Kidney epithelial cell (primary cell): ENCODE data around the gene UFD1. TPM values are rescaled to one million over a fixed set of nuclear protein-coding genes. Genes with fewer than 3 reads are reported as not detected.

ENCODE experiments used
- DNase-seq: peaks from one replicate; pipeline ENCODE4 v3.0.0-alpha.2; 2010; ENCODE audit warnings: low read depth
- H3K27me3 ChIP-seq: 2 replicates; pipeline ENCODE4 v1.6.0; 2011; ENCODE audit warnings: low read length; ENCODE audit not compliant: control insufficient read depth, insufficient read depth
- H3K36me3 ChIP-seq: 2 replicates; pipeline ENCODE4 v1.5.1; 2011; ENCODE audit warnings: low read length; ENCODE audit not compliant: control insufficient read depth, insufficient read depth
- H3K4me3 ChIP-seq: 2 replicates; pipeline ENCODE4 v1.5.1; 2011; ENCODE audit warnings: low read depth, mild to moderate bottlenecking, control low read depth, low read length
- total RNA-seq: library from RNA; depleted of rRNA; stranded (reverse); fragments of >200 nt; gene quantifications from 2 replicates; pipeline ENCODE4 v1.2.3, GENCODE V29; 2015
- TF ChIP-seq, protein P1 (sequence below): IDR thresholded peaks from 2 replicates; pipeline ENCODE4 v1.5.1; 2011; ENCODE audit warnings: mild to moderate bottlenecking, moderate library complexity, low read length, control low read depth, inconsistent platforms; ENCODE audit not compliant: insufficient read depth, poor library complexity, severe bottlenecking

UFD1 gene
- total RNA-seq, 1 donor from 2014 or later = 48.9 TPM

DNA sequence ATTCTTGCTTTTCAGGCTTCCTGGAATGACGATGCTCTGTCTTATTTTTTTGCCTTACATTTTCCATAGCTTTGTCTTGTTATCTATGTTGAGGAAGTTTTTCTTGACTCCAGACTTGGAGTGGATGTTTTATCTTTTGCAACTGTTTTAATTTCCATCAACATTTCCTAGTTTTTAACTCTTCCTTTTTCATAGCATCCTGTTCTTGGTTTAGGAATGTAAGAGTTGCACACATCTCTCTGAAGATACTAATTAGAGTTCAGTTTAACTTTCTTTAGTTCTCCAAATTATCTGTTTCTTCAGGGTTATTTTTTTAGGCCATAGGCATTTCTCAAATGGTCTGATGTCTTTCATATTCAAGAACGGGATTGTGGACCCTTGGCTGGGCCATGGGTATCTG is 34.8 kb upstream of the UFD1 start:
- no peaks in the 10 kb centered on the region for H3K36me3 ChIP-seq
- TF ChIP-seq, protein P1, sequence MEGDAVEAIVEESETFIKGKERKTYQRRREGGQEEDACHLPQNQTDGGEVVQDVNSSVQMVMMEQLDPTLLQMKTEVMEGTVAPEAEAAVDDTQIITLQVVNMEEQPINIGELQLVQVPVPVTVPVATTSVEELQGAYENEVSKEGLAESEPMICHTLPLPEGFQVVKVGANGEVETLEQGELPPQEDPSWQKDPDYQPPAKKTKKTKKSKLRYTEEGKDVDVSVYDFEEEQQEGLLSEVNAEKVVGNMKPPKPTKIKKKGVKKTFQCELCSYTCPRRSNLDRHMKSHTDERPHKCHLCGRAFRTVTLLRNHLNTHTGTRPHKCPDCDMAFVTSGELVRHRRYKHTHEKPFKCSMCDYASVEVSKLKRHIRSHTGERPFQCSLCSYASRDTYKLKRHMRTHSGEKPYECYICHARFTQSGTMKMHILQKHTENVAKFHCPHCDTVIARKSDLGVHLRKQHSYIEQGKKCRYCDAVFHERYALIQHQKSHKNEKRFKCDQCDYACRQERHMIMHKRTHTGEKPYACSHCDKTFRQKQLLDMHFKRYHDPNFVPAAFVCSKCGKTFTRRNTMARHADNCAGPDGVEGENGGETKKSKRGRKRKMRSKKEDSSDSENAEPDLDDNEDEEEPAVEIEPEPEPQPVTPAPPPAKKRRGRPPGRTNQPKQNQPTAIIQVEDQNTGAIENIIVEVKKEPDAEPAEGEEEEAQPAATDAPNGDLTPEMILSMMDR = no peak
- DNase-seq = no peak
- H3K4me3 ChIP-seq = no peak overlapping the region
- H3K27me3 ChIP-seq = no peaks in the 10 kb centered on the region

DNA sequence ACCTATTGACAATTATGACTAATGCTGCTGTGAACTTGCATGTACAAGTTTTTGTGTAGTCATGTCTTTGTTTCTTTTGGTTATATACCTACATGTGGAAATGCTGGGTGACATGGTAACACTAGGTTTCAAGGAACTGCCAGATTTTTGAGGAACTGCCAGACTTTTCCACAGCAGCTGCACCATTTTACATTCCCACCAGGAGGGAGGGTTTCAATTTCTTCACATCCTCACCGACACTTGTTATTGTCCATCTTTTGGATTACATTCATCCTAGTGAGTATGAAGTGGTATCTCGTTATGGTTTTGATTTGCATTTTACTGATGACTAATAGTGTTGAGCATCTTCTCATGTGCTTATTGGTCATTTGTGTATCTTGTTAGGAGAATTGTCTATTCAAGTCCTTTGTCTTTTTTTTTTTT is 31.9 kb upstream of the UFD1 start:
- Histone ChIP-seq H3K27me3 (no peaks in the 10 kb centered on the region), H3K36me3 (no peaks in the 10 kb centered on the region), H3K4me3 (no peak overlapping the region)
- TF ChIP-seq, protein P1 = no peak
- no peak for DNase-seq

DNA sequence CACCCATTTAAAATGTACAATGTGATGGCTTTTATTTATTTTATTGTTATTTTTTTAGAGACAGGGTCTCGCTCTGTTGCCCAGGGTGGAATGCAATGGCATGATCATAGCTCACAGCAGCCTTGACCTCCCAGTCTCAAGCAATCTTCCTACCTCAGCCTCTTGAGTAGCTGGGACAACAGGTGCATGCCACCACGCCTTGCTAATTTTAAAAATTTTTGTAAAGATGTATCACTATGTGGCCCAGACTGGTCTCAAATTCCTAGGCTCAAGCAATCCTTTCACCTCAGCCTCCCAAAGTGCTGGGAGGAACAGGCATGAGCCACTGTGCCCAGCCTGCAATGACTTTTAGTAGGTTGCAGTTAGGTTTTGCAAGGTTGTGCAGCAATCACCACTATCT is 30.9 kb upstream of the UFD1 start:
- no peaks in the 10 kb centered on the region for H3K27me3 ChIP-seq
- H3K4me3 ChIP-seq = no peak overlapping the region
- no peak for DNase-seq
- H3K36me3 ChIP-seq = no peaks in the 10 kb centered on the region
- TF ChIP-seq, protein P1 = no peak

DNA sequence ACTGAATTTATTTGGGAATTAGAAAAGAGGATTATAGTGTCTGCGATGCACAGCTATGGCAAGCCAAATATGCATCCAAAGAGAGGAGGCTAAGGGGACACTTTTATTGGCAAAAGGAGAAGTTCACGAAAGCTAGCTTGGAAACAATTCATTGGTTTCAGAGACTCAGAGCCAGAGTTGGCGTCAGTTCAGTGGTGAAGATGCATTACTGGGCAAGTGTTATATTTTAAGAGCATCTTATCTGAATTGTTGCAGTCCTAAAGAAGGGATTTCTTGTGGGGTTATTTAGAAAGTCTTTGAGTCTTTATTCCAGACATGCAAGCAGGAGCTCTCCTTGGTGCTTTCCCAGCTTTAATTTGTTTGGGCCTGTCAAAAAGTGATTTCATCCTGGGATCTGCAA is 30.2 kb upstream of the UFD1 start:
- H3K27me3 ChIP-seq = no peaks in the 10 kb centered on the region
- H3K4me3 ChIP-seq = no peak overlapping the region
- DNase-seq = no peak
- TF ChIP-seq, protein P1 = no peak
- H3K36me3 ChIP-seq = no peaks in the 10 kb centered on the region

DNA sequence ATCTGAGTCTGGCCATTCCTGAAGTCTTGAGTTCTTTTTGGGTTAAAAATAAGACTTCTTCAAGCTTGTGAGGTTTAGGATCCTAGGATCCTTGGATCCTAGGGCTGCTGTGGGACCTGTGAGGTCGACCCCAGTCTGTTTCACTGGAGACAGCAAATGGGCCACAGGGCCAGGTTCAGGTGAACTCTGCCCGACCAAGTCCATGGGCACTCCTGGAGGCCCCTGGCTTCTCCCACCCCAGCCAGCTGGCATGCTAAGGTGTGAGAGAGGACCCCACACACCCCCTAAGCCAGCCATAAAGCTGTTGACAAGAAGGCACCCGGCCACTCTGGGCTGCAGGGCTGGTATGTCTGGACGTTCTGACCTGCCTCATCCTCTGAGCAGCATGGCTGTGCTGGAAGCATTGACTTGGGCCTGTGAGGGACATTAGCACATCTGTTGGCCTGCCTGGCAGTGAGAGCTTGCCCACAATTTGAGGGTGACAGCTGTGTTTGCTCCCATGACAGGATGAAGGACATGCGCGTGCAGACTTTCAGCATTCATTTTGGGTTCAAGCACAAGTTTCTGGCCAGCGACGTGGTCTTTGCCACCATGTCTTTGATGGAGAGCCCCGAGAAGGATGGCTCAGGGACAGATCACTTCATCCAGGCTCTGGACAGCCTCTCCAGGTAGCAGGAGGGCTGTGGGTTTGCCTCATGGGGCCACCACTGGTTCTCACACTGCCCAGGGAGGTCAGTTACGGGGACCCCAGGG is 29.2 kb upstream of the UFD1 start:
- no peak for DNase-seq
- Histone ChIP-seq H3K27me3 (no peaks in the 10 kb centered on the region), H3K4me3 (no peak overlapping the region), H3K36me3 (no peaks in the 10 kb centered on the region)
- TF ChIP-seq, protein P1 = no peak

DNA sequence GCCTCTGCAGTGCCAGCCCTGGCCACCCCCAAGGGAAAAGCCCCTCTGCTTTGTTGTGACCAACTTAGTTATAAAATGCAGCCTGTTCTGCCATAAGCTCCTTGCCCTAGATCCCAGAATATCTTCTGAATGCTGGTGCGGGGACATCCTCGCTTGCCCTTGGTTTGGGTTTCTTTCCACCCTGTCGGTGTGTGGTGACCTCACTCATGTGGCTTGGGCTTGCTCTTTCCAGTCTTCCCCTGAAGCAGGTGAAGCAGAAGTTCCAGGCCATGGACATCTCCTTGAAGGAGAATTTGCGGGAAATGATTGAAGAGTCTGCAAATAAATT is 28.5 kb upstream of the UFD1 start:
- H3K4me3 ChIP-seq = no peak overlapping the region
- TF ChIP-seq, protein P1 = no peak

More for the DNA sequence above, 28.5 kb upstream of the UFD1 start:
- DNase-seq = no peak
- H3K36me3 ChIP-seq = no peaks in the 10 kb centered on the region
- no peaks in the 10 kb centered on the region for H3K27me3 ChIP-seq
